GM23248 (cell line): Measurements from ENCODE around the gene DPP10.

Source experiments
- EZH2 ChIP-seq: fragments of 200-600 bp; sonication (generic); IDR thresholded peaks from 2 replicates; pipeline ENCODE4 v1.6.1; 2018; ENCODE audit warnings: antibody characterized with exemption, mild to moderate bottlenecking; ENCODE audit not compliant: insufficient read depth, poor library complexity, severe bottlenecking
- EZH2phosphoT487 ChIP-seq: fragments of 200-600 bp; sonication (generic); IDR thresholded peaks from 2 replicates; pipeline ENCODE4 v1.6.1; 2018; ENCODE audit warnings: antibody characterized with exemption, moderate library complexity, mild to moderate bottlenecking, low read depth; ENCODE audit not compliant: insufficient read depth

DNA sequence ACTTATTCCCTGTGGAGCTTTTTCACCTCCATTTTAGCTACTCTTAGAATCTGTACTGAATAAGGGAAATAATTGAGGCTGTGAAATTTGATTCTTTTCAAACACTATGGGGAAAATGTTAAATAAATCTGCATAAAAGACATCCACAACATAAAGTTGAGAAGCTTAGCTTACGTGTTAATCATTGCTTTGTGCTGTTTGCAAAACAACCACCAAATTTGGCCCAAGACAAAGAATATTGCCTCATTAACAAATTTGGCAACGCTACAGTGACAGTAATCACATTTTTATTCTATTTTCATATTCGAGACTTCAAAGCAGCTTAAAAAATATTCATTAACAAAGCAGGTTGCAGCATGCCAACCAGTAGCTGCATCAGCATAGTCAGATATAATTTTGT, 437.6 kb downstream of the DPP10 start:
- no peak for TF ChIP-seq EZH2
- no peak for TF ChIP-seq EZH2phosphoT487
